ENCODE results near the gene ERC1. TPM values are rescaled to one million over a fixed set of nuclear protein-coding genes. Genes with fewer than 3 reads are reported as not detected.

ERC1 gene
- total and polyA plus RNA-seq, 4 donors = 7.4 to 78.2 (median 39.8) TPM

DNA sequence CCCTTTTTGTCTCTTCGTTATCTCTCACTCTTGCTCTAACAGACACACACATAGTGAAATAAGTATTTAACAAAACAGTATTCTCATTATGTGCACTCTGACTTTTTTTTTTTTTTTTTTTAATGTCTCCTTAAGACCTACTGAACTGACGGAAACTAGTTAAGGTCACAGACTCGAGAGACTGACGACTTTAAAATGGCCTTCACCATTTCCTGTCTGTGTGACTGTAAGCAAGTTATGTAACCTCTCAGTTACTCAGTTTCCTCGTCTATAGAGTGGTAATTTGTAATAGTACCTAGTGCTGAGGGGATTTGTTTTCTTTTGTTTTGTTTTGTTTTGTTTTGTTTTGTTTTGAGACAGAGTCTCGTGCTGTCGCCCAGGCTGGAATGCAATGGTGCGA lies 318.6 kb downstream of the ERC1 start:
- Histone ChIP-seq H3K27ac (ENCODE audit: low read depth in 1 of 2, low read length in 1 of 2) (no peak overlapping the region), H3K4me3 (no peak overlapping the region), H3K27me3 (ENCODE audit: control insufficient read depth in 3 of 3, insufficient read depth in 3 of 3, low read length in 2 of 3) (no peaks in the 10 kb centered on the region), H3K36me3 (ENCODE audit: control insufficient read depth in 4 of 4, insufficient read depth in 4 of 4, low read length in 4 of 4) (peaks cover 0 to 2% (median 0%) of the 10 kb centered on the region in 4 donors), H3K9me3 (ENCODE audit: control insufficient read depth in 4 of 4, insufficient read depth in 3 of 4, low read length in 3 of 4) (no peaks in the 10 kb centered on the region), H3K9ac (ENCODE audit: insufficient read depth in 1 of 2, low read length in 2 of 2) (no peak overlapping the region), H3K4me1 (ENCODE audit: control insufficient read depth in 5 of 5, insufficient read depth in 5 of 5, low read length in 5 of 5) (peaks cover 0 to 26% (median 0%) of the 10 kb centered on the region in 5 donors)
- 47 to 74% methylated on average over 8 of the region's 8 CpGs for WGBS, 2 donors
- TF ChIP-seq, protein P1, sequence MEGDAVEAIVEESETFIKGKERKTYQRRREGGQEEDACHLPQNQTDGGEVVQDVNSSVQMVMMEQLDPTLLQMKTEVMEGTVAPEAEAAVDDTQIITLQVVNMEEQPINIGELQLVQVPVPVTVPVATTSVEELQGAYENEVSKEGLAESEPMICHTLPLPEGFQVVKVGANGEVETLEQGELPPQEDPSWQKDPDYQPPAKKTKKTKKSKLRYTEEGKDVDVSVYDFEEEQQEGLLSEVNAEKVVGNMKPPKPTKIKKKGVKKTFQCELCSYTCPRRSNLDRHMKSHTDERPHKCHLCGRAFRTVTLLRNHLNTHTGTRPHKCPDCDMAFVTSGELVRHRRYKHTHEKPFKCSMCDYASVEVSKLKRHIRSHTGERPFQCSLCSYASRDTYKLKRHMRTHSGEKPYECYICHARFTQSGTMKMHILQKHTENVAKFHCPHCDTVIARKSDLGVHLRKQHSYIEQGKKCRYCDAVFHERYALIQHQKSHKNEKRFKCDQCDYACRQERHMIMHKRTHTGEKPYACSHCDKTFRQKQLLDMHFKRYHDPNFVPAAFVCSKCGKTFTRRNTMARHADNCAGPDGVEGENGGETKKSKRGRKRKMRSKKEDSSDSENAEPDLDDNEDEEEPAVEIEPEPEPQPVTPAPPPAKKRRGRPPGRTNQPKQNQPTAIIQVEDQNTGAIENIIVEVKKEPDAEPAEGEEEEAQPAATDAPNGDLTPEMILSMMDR (IDR thresholded peaks at IDR 0.05; ENCODE audit: control extremely low read depth, extremely low read depth) = no peak
- no peak for ATAC-seq (ENCODE audit: insufficient read depth, low FRiP score)
- DNase-seq = no peak

DNA sequence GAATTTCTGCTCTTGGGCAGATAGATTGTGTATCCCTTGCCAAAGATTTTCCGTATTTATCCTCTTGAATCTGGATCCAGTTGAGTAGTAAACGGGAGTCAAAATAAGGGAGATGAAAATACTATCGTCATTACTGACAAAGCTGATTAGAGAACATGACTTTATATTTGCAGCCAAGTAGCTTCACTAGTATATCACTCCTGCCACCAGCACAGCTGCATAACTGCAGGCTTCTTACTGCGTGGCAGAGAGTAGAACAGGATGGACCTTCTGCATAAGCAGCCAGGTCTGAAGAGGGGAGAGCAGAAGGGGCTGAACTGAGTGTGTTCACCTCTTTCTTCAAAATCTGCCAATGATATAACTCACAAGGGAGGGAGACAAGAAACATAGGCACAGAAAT lies 319.6 kb downstream of the ERC1 start:
- no peak overlapping the region for H3K9ac ChIP-seq (ENCODE audit: insufficient read depth in 1 of 2, low read length in 2 of 2)
- no peak overlapping the region for H3K27ac ChIP-seq (ENCODE audit: low read depth in 1 of 2, low read length in 1 of 2)
- no peak overlapping the region for H3K4me3 ChIP-seq
- WGBS, 2 donors = 84 to 94% methylated on average over 4 of the region's 4 CpGs
- peaks cover 0 to 22% (median 0%) of the 10 kb centered on the region in 5 donors for H3K4me1 ChIP-seq (ENCODE audit: control insufficient read depth in 5 of 5, insufficient read depth in 5 of 5, low read length in 5 of 5)
- H3K9me3 ChIP-seq (ENCODE audit: control insufficient read depth in 4 of 4, insufficient read depth in 3 of 4, low read length in 3 of 4) = no peaks in the 10 kb centered on the region
- H3K36me3 ChIP-seq (ENCODE audit: control insufficient read depth in 4 of 4, insufficient read depth in 4 of 4, low read length in 4 of 4) = peaks cover 0 to 2% (median under 1%) of the 10 kb centered on the region in 4 donors
- ATAC-seq (ENCODE audit: insufficient read depth, low FRiP score) = no peak
- TF ChIP-seq, protein P1 (IDR thresholded peaks at IDR 0.05; ENCODE audit: control extremely low read depth, extremely low read depth) = no peak
- peak in 2 of 3 donors; percentile 26 to 35 for DNase-seq
- no peaks in the 10 kb centered on the region for H3K27me3 ChIP-seq (ENCODE audit: control insufficient read depth in 3 of 3, insufficient read depth in 3 of 3, low read length in 2 of 3)

DNA sequence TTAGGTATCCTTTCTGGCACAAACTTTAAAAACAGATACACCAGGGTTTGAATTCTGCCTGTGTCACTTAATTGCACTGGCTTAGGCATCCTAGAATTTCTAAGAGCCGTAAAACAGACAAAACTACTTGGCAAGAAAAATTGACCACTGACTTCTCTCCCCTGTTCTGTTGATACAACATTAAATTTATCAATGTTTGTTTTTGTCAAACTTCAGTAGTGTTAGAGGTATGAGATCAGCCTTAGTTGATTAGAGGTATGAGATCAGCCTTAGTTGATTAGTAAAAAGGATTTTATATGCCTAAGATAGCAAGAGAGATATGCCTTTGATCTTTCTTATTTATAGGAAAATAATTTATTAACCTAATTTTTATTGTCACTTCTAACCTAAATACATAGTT lies 320.1 kb downstream of the ERC1 start:
- ATAC-seq (ENCODE audit: insufficient read depth, low FRiP score) (no peak), DNase-seq (no peak)
- H3K36me3 ChIP-seq (ENCODE audit: control insufficient read depth in 4 of 4, insufficient read depth in 4 of 4, low read length in 4 of 4) = peaks cover 0 to 2% (median under 1%) of the 10 kb centered on the region in 4 donors
- H3K9me3 ChIP-seq (ENCODE audit: control insufficient read depth in 4 of 4, insufficient read depth in 3 of 4, low read length in 3 of 4) = no peaks in the 10 kb centered on the region
- no peak overlapping the region for H3K27ac ChIP-seq (ENCODE audit: low read depth in 1 of 2, low read length in 1 of 2)
- H3K4me3 ChIP-seq = no peak overlapping the region
- TF ChIP-seq, protein P1 (IDR thresholded peaks at IDR 0.05; ENCODE audit: control extremely low read depth, extremely low read depth) = no peak
- peaks cover 0 to 21% (median 0%) of the 10 kb centered on the region in 5 donors for H3K4me1 ChIP-seq (ENCODE audit: control insufficient read depth in 5 of 5, insufficient read depth in 5 of 5, low read length in 5 of 5)
- no peak overlapping the region for H3K9ac ChIP-seq (ENCODE audit: insufficient read depth in 1 of 2, low read length in 2 of 2)
- H3K27me3 ChIP-seq (ENCODE audit: control insufficient read depth in 3 of 3, insufficient read depth in 3 of 3, low read length in 2 of 3) = no peaks in the 10 kb centered on the region
- WGBS, 2 donors = 83 to 92% methylated on average over 1 of the region's 1 CpG

DNA sequence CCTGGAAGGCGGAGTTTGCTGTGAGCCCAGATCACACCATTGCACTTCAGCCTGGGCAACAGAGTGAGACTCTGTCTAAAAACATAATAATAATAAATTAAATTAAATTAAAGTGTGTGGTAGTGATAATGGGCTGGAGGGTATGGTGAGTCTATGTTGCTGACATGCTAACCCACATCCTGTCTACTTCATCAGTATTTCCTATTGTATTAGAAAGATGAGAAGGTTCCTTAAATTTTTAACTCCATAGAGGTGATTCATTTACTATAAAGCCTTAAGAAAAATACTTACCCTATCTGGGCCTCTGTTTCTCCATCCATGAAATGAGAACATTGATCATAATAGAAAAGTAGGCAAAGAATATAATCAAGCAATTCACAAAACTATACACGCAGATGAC lies 322.9 kb downstream of the ERC1 start:
- Histone ChIP-seq H3K27me3 (ENCODE audit: control insufficient read depth in 3 of 3, insufficient read depth in 3 of 3, low read length in 2 of 3) (no peaks in the 10 kb centered on the region), H3K4me1 (ENCODE audit: control insufficient read depth in 5 of 5, insufficient read depth in 5 of 5, low read length in 5 of 5) (peaks cover 0 to 13% (median 7%) of the 10 kb centered on the region in 5 donors), H3K27ac (ENCODE audit: low read depth in 1 of 2, low read length in 1 of 2) (no peak overlapping the region), H3K9me3 (ENCODE audit: control insufficient read depth in 4 of 4, insufficient read depth in 3 of 4, low read length in 3 of 4) (no peaks in the 10 kb centered on the region), H3K4me3 (no peak overlapping the region), H3K9ac (ENCODE audit: insufficient read depth in 1 of 2, low read length in 2 of 2) (no peak overlapping the region), H3K36me3 (ENCODE audit: control insufficient read depth in 4 of 4, insufficient read depth in 4 of 4, low read length in 4 of 4) (peaks cover 0 to 2% (median under 1%) of the 10 kb centered on the region in 4 donors)
- no peak for DNase-seq
- no peak for ATAC-seq (ENCODE audit: insufficient read depth, low FRiP score)
- 99 to 100% methylated on average over 2 of the region's 2 CpGs for WGBS, 2 donors
- TF ChIP-seq, protein P1 (IDR thresholded peaks at IDR 0.05; ENCODE audit: control extremely low read depth, extremely low read depth) = no peak

Measured in lung (tissue), 12 donors.